H9 (cell line): Measurements from ENCODE around the gene MGLL. TPM values are rescaled to one million over a fixed set of nuclear protein-coding genes. Genes with fewer than 3 reads are reported as not detected.

Experiments used
- DNase-seq: peaks from one replicate; pipeline ENCODE4 v3.0.0-alpha.2; 2017
- H2AFZ ChIP-seq: one replicate; pipeline ENCODE4 v1.6.1; 2013; ENCODE audit warnings: mild to moderate bottlenecking, low read length, control low read depth, moderate library complexity
- H2AK5ac ChIP-seq: 2 replicates; pipeline ENCODE4 v1.6.1; 2013; ENCODE audit warnings: low read length, control low read depth, mixed read lengths; ENCODE audit not compliant: insufficient read length
- H2BK120ac ChIP-seq: one replicate; pipeline ENCODE4 v1.6.1; 2013; ENCODE audit warnings: low read depth, mild to moderate bottlenecking, low read length, control low read depth, inconsistent platforms; ENCODE audit not compliant: poor library complexity, severe bottlenecking
- H2BK12ac ChIP-seq: 2 replicates; pipeline ENCODE4 v1.6.1; 2013; ENCODE audit warnings: low read length, control low read depth, mixed read lengths, low read depth; ENCODE audit not compliant: insufficient read length
- H2BK15ac ChIP-seq: 2 replicates; pipeline ENCODE4 v1.6.1; 2013; ENCODE audit warnings: low read depth, low read length, control low read depth
- H2BK20ac ChIP-seq: one replicate; pipeline ENCODE4 v1.6.1; 2013; ENCODE audit warnings: low read depth, mild to moderate bottlenecking, low read length, control low read depth, inconsistent platforms; ENCODE audit not compliant: poor library complexity, severe bottlenecking
- H2BK5ac ChIP-seq: 2 replicates; pipeline ENCODE4 v1.6.1; 2013; ENCODE audit warnings: low read length, control low read depth, mixed read lengths; ENCODE audit not compliant: insufficient read length
- H3K14ac ChIP-seq: 2 replicates; pipeline ENCODE4 v1.6.1; 2013; ENCODE audit warnings: low read length, control low read depth; ENCODE audit not compliant: insufficient read depth
- H3K18ac ChIP-seq: 2 replicates; pipeline ENCODE4 v1.6.1; 2013; ENCODE audit warnings: low read depth, mild to moderate bottlenecking, mixed read lengths, low read length, control low read depth; ENCODE audit not compliant: insufficient read length
- H3K23ac ChIP-seq: 2 replicates; pipeline ENCODE4 v1.6.1; 2013; ENCODE audit warnings: low read length, control low read depth, mixed read lengths, low read depth; ENCODE audit not compliant: insufficient read length
- H3K23me2 ChIP-seq: 2 replicates; pipeline ENCODE4 v1.6.1; 2013; ENCODE audit warnings: low read depth, mild to moderate bottlenecking, mixed read lengths, low read length, control low read depth; ENCODE audit not compliant: insufficient read length, poor library complexity, severe bottlenecking
- H3K27ac ChIP-seq: 2 replicates; pipeline ENCODE4 v1.5.1; 2013; ENCODE audit warnings: low read length, control low read depth, mixed read lengths, low read depth; ENCODE audit not compliant: insufficient read length
- H3K27me3 ChIP-seq: 2 replicates; pipeline ENCODE4 v1.6.1; 2013; ENCODE audit warnings: low read length, control low read depth, inconsistent platforms; ENCODE audit not compliant: insufficient read depth
- H3K4ac ChIP-seq: 2 replicates; pipeline ENCODE4 v1.6.1; 2013; ENCODE audit warnings: low read depth, mild to moderate bottlenecking, control low read depth, inconsistent platforms, low read length, moderate library complexity
- H3K4me1 ChIP-seq: 2 replicates; pipeline ENCODE4 v1.6.1; 2013; ENCODE audit warnings: low read length, control low read depth, inconsistent platforms; ENCODE audit not compliant: insufficient read depth
- H3K4me2 ChIP-seq: 2 replicates; pipeline ENCODE4 v1.6.1; 2013; ENCODE audit warnings: low read length, control low read depth, mixed read lengths; ENCODE audit not compliant: insufficient read length, insufficient read depth
- H3K56ac ChIP-seq: 2 replicates; pipeline ENCODE4 v1.6.1; 2013; ENCODE audit warnings: low read depth, mild to moderate bottlenecking, mixed read lengths, low read length, control low read depth; ENCODE audit not compliant: insufficient read length
- H3K79me1 ChIP-seq: 2 replicates; pipeline ENCODE4 v1.6.1; 2013; ENCODE audit warnings: low read depth, mild to moderate bottlenecking, moderate library complexity, low read length, control low read depth, inconsistent platforms; ENCODE audit not compliant: insufficient read depth, poor library complexity, severe bottlenecking
- H3K79me2 ChIP-seq: 2 replicates; pipeline ENCODE4 v1.6.1; 2013; ENCODE audit warnings: low read length, control low read depth, inconsistent platforms; ENCODE audit not compliant: insufficient read depth
- H3K9ac ChIP-seq: 2 replicates; pipeline ENCODE4 v1.6.1; 2013; ENCODE audit warnings: low read length, control low read depth, mixed read lengths; ENCODE audit not compliant: insufficient read length; ENCODE audit errors: extremely low read depth
- H3K9me3 ChIP-seq: one replicate; pipeline ENCODE4 v1.6.1; 2013; ENCODE audit warnings: low read depth, low read length, inconsistent platforms; ENCODE audit not compliant: control insufficient read depth
- H3T11ph ChIP-seq: one replicate; pipeline ENCODE4 v1.6.1; 2013; ENCODE audit warnings: mild to moderate bottlenecking, low read length, control low read depth, inconsistent platforms
- H4K20me1 ChIP-seq: one replicate; pipeline ENCODE4 v1.6.1; 2013; ENCODE audit not compliant: control insufficient read depth, insufficient read length, insufficient read depth
- H4K5ac ChIP-seq: 2 replicates; pipeline ENCODE4 v1.6.1; 2013; ENCODE audit warnings: low read depth, mild to moderate bottlenecking, mixed read lengths, low read length, control low read depth; ENCODE audit not compliant: insufficient read length
- H4K8ac ChIP-seq: replicated peaks from 2 replicates; pipeline ENCODE4 v1.6.1; 2013; ENCODE audit warnings: low read length, control low read depth, mixed read lengths, low read depth; ENCODE audit not compliant: insufficient read length
- H4K91ac ChIP-seq: 2 replicates; pipeline ENCODE4 v1.6.1; 2013; ENCODE audit warnings: low read depth, mild to moderate bottlenecking, moderate library complexity, mixed read lengths, low read length, control low read depth; ENCODE audit not compliant: insufficient read length
- H3K27ac Mint-ChIP-seq, 3 experiments: 2 replicates in 2 of 3; 3 replicates in 1 of 3; pipeline ENCODE4 v1.8.0; 2020 to 2021; ENCODE audit warnings: mixed read lengths in 3 of 3, mild to moderate bottlenecking in 1 of 3, moderate library complexity in 1 of 3
- H3K27me3 Mint-ChIP-seq: 2 replicates; pipeline ENCODE4 v1.8.0; 2021; ENCODE audit warnings: low read depth, mild to moderate bottlenecking, moderate library complexity, mixed read lengths
- H3K36me3 Mint-ChIP-seq, 3 experiments: 2 replicates in 2 of 3; 3 replicates in 1 of 3; pipeline ENCODE4 v1.8.0; 2020 to 2021; ENCODE audit warnings: low read depth in 3 of 3, mixed read lengths in 3 of 3; ENCODE audit not compliant: insufficient read depth in 1 of 3
- H3K4me1 Mint-ChIP-seq, 2 experiments: 2 replicates each; pipeline ENCODE4 v1.8.0; 2020; ENCODE audit warnings: mixed read lengths in 2 of 2
- H3K4me3 Mint-ChIP-seq, 2 experiments: 2 replicates in 1 of 2; 3 replicates in 1 of 2; pipeline ENCODE4 v1.8.0; 2020 to 2021; ENCODE audit warnings: mild to moderate bottlenecking in 2 of 2, mixed read lengths in 2 of 2, moderate library complexity in 1 of 2
- H3K9me3 Mint-ChIP-seq, 2 experiments: 2 replicates in 1 of 2; 3 replicates in 1 of 2; pipeline ENCODE4 v1.8.0; 2020; ENCODE audit warnings: mild to moderate bottlenecking in 2 of 2, mixed read lengths in 2 of 2, moderate library complexity in 1 of 2
- WGBS: extraction: QIAGEN DNeasy Blood & Tissue Kit; methylation state at CpG from one replicate; pipeline ENCODE4 v1.1.7; 2013; ENCODE audit warnings: missing lambda C conversion rate, low lambda C conversion rate, mixed read lengths; ENCODE audit not compliant: insufficient read length; ENCODE audit errors: extremely low coverage; 5-methylcytosine and 5-hydroxymethylcytosine counted together
- total RNA-seq: library from RNA; stranded (reverse); gene quantifications from 2 replicates; pipeline ENCODE4 v1.2.1, GENCODE V29; 2021
- TF ChIP-seq, protein P1 (sequence below): fragments of 200-600 bp; sonication (generic); conservative IDR thresholded peaks from 3 replicates; pipeline ENCODE4 v1.8.0; 2021; ENCODE audit warnings: antibody characterized with exemption, mild to moderate bottlenecking

The MGLL gene
- total RNA-seq, 1 experiment from 2014 or later: 0.11 TPM

DNA sequence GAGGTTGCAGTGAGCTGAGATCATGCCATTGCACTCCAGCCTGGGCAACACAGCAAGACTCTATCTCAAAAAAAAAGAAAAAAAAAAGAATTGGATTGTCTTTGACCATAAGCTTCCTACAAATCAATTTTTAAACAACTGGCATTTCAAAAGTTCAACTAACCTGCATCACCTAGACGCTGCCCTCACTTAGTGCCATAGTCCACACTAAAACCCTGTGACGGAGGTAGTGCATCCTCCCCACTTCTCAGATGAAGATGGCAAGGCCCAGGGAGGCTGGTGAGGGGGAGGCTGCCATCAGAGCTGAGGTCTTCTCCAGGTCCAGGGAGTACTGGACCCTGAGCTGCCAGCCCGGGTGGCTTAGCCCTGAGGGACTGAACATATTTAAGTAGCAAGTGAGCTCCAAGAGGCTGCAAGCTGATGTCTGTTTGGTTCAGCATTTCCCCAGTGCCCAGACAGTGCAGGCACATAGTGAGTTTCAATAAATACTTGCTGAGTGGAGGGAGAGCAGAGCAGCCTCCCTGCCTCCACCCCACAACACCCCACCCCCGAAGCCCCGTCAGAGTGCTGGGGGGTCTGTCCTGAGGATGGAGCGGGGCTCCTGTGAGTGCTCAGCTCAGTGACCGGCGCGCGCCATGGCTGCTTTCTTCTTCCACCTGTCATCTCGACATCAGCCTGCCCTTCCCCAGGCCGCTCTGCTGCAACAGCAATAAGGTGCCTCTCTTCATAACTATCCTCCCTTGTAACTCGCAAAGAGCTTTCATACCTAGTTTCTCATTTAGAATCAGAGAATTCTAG is 52.8 kb downstream of the MGLL start:
- no peak overlapping the region for H3K4ac ChIP-seq
- no peak overlapping the region for H2BK120ac ChIP-seq
- H3K9me3 Mint-ChIP-seq: no peaks in the 10 kb centered on the region
- no peak overlapping the region for H2AFZ ChIP-seq
- H2BK15ac ChIP-seq: no peak overlapping the region
- no peaks in the 10 kb centered on the region for H3K79me2 ChIP-seq
- H3K56ac ChIP-seq: no peak overlapping the region
- no peaks in the 10 kb centered on the region for H4K20me1 ChIP-seq
- no peak overlapping the region for H4K5ac ChIP-seq
- H2BK20ac ChIP-seq: no peak overlapping the region
- no CpG with 5 or more reads among the region's 13 CpGs for WGBS
- H3K23ac ChIP-seq: no peak overlapping the region
- no peaks in the 10 kb centered on the region for H3K4me1 ChIP-seq
- H3K4me3 Mint-ChIP-seq: no peak overlapping the region
- H3K79me1 ChIP-seq: no peaks in the 10 kb centered on the region
- H3K27me3 Mint-ChIP-seq: peaks cover 1% of the 10 kb centered on the region
- H3K23me2 ChIP-seq: no peaks in the 10 kb centered on the region
- H3K4me2 ChIP-seq: no peak overlapping the region
- no peak overlapping the region; the same call in 1 of the 2 replicates for H3K14ac ChIP-seq
- TF ChIP-seq, protein P1, sequence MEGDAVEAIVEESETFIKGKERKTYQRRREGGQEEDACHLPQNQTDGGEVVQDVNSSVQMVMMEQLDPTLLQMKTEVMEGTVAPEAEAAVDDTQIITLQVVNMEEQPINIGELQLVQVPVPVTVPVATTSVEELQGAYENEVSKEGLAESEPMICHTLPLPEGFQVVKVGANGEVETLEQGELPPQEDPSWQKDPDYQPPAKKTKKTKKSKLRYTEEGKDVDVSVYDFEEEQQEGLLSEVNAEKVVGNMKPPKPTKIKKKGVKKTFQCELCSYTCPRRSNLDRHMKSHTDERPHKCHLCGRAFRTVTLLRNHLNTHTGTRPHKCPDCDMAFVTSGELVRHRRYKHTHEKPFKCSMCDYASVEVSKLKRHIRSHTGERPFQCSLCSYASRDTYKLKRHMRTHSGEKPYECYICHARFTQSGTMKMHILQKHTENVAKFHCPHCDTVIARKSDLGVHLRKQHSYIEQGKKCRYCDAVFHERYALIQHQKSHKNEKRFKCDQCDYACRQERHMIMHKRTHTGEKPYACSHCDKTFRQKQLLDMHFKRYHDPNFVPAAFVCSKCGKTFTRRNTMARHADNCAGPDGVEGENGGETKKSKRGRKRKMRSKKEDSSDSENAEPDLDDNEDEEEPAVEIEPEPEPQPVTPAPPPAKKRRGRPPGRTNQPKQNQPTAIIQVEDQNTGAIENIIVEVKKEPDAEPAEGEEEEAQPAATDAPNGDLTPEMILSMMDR: no peak
- H4K91ac ChIP-seq: no peak overlapping the region
- H3K36me3 Mint-ChIP-seq: no peaks in the 10 kb centered on the region
- H2BK5ac ChIP-seq: no peak overlapping the region
- no peak overlapping the region for H3T11ph ChIP-seq
- no peak for DNase-seq
- H3K4me1 Mint-ChIP-seq: no peaks in the 10 kb centered on the region
- H3K27me3 ChIP-seq: no peaks in the 10 kb centered on the region
- no peak overlapping the region for H4K8ac ChIP-seq
- no peak overlapping the region for H3K18ac ChIP-seq
- no peak overlapping the region for H2AK5ac ChIP-seq
- H3K9ac ChIP-seq: no peak overlapping the region
- H3K9me3 ChIP-seq: no peaks in the 10 kb centered on the region
- no peak overlapping the region for H2BK12ac ChIP-seq
- no peak overlapping the region for H3K27ac Mint-ChIP-seq
- H3K27ac ChIP-seq: no peak overlapping the region
